ENCODE measurements around the gene GINS1.

The GINS1 gene

DNA sequence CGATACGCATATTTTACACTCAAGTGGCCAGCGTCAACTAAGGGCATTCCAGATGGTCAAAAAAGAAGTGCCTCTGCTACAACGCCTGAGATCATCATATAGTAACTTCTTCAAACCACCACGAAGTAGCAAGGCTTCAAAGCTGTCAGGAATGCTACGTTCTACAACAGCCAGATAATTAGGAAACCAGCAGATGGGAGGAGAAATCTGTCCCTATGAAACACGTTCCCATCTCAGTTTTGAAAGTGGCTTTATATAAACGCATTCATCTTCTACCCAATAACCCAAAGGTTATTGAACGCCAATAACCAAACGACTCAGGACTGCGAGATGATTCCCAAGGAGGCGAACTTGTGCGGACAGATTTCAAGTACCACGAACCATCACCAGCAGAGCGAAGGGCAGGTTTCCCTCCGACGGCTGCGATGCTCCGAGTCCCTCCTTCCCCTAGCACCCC, 18.0 kb upstream of the GINS1 start:
- H3K27ac ChIP-seq (replicated peaks) = no peak overlapping the region
- DNase-seq (ENCODE audit: low read depth in 1 of 2, low spot score in 1 of 2) = no peak
- no peaks in the 10 kb centered on the region for H3K27me3 ChIP-seq (ENCODE audit: insufficient read depth, poor library complexity, severe bottlenecking)
- no peak for TF ChIP-seq GABPA (IDR thresholded peaks at IDR 0.05; ENCODE audit: low read depth)
- TF ChIP-seq, protein P1, sequence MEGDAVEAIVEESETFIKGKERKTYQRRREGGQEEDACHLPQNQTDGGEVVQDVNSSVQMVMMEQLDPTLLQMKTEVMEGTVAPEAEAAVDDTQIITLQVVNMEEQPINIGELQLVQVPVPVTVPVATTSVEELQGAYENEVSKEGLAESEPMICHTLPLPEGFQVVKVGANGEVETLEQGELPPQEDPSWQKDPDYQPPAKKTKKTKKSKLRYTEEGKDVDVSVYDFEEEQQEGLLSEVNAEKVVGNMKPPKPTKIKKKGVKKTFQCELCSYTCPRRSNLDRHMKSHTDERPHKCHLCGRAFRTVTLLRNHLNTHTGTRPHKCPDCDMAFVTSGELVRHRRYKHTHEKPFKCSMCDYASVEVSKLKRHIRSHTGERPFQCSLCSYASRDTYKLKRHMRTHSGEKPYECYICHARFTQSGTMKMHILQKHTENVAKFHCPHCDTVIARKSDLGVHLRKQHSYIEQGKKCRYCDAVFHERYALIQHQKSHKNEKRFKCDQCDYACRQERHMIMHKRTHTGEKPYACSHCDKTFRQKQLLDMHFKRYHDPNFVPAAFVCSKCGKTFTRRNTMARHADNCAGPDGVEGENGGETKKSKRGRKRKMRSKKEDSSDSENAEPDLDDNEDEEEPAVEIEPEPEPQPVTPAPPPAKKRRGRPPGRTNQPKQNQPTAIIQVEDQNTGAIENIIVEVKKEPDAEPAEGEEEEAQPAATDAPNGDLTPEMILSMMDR (IDR thresholded peaks at IDR 0.05; ENCODE audit: insufficient read depth, low read length) = no peak
- TF ChIP-seq POLR2AphosphoS5 (IDR thresholded peaks at IDR 0.05; ENCODE audit: low read depth) = no peak
- TF ChIP-seq, protein P2, sequence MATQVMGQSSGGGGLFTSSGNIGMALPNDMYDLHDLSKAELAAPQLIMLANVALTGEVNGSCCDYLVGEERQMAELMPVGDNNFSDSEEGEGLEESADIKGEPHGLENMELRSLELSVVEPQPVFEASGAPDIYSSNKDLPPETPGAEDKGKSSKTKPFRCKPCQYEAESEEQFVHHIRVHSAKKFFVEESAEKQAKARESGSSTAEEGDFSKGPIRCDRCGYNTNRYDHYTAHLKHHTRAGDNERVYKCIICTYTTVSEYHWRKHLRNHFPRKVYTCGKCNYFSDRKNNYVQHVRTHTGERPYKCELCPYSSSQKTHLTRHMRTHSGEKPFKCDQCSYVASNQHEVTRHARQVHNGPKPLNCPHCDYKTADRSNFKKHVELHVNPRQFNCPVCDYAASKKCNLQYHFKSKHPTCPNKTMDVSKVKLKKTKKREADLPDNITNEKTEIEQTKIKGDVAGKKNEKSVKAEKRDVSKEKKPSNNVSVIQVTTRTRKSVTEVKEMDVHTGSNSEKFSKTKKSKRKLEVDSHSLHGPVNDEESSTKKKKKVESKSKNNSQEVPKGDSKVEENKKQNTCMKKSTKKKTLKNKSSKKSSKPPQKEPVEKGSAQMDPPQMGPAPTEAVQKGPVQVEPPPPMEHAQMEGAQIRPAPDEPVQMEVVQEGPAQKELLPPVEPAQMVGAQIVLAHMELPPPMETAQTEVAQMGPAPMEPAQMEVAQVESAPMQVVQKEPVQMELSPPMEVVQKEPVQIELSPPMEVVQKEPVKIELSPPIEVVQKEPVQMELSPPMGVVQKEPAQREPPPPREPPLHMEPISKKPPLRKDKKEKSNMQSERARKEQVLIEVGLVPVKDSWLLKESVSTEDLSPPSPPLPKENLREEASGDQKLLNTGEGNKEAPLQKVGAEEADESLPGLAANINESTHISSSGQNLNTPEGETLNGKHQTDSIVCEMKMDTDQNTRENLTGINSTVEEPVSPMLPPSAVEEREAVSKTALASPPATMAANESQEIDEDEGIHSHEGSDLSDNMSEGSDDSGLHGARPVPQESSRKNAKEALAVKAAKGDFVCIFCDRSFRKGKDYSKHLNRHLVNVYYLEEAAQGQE (IDR thresholded peaks at IDR 0.05; ENCODE audit: insufficient replicate concordance, low read depth) = no peak
- no peak for TF ChIP-seq SPI1 (IDR thresholded peaks at IDR 0.05; ENCODE audit: borderline replicate concordance, low read depth)
- peak overlapping the region; percentile 96 for H3K4me3 ChIP-seq (replicated peaks; ENCODE audit: insufficient read depth, low read length)

DNA sequence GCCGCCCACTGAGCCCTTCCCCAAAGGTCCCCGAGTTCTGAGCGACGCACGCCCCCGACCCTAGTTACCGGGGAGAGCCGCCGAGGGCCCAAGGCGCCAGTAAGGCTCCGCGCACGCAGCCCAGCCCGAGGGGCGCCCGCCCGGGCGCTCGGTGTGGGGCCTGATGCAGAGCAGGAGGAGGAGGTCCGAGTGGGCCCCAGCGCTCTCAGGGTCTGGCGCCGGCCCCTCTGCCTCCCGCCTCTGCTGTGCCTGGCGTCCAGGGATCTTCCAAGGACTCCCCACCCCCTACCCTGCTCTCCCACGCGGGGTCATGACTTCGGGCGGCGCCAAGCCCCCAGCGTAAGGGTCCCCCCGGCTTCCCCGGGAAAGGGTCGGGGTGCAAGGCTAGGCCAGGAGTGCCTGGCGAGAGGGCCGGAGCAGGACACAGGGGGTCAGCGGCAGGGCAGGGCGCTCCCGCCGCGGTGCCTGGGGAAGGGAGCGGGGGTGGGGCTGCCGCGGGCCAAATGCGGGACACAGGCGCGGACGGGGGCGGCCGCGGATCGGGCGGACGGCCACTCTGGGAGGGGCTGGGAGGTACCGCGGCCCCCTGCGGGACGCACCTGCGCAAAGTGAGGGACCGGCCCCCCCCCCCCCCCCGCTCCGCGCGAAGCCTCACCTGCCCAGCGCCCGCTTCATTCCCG, 17.5 kb upstream of the GINS1 start:
- TF ChIP-seq POLR2AphosphoS5 (IDR thresholded peaks at IDR 0.05; ENCODE audit: low read depth) (no peak), SPI1 (IDR thresholded peaks at IDR 0.05; ENCODE audit: borderline replicate concordance, low read depth) (no peak), GABPA (IDR thresholded peaks at IDR 0.05; ENCODE audit: low read depth) (no peak)
- TF ChIP-seq, protein P1 (IDR thresholded peaks at IDR 0.05; ENCODE audit: insufficient read depth, low read length) = no peak
- TF ChIP-seq, protein P2 (IDR thresholded peaks at IDR 0.05; ENCODE audit: insufficient replicate concordance, low read depth) = no peak
- Histone ChIP-seq H3K27ac (replicated peaks) (peak overlapping the region; percentile 64), H3K27me3 (ENCODE audit: insufficient read depth, poor library complexity, severe bottlenecking) (no peaks in the 10 kb centered on the region), H3K4me3 (replicated peaks; ENCODE audit: insufficient read depth, low read length) (peak overlapping the region; percentile 96)
- DNase-seq (ENCODE audit: low read depth in 1 of 2, low spot score in 1 of 2) = peak in 1 of 2 experiments; percentile 24

DNA sequence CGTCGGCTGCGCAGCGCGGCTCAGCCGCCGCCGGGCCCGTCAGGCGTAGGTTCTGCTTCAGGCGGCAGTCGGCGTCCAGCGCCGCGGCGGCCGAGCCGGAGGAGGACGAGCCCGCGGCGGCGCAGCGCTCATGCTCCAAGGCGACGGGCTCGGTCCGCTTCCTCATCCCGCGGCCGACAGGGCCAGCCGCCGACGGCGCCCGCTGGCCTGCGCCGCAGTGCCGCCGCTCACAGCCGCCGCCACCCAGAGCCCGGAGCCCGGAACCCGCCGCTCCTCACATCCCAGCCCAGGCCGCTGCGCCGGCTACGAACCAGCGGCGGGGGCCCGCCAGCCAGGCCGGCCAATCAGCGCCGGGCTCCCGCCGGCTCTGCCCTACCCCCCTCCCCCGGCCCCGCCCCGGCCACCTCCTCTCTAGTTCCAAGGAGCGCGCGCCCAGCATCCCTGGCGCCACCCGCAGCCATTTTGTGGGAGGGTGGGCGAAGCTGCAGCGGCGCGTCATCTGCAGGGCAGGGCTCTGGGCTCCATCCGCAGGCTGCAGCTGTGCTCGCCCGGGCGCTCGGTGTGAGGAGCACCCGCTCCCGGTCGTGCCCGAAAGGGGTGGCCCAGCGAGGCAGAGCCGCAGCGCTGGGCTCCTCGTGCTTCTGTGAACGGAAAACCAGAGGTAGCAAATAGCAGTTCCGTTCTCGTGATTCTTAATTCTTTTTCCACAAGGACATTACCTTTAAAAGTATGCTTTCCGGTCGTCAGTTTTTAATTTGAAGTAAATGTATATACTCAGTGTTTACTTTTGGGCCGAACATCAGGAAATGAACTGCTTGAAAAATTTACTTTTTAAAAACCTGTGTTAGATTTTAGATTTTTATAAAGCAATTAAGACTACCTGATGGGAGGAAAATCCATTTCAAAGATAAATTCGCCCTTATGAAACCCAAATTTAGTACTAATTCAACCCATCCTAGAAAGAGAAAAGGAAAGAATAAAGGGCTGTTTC, 16.6 kb upstream of the GINS1 start, which contains the start of gene ABHD12:
Gene ABHD12, minus strand, starts transcription at position 298 of the 991 bp plus-strand sequence. Its CDS starts 132 bp downstream, at position 166.
- H3K27me3 ChIP-seq (ENCODE audit: insufficient read depth, poor library complexity, severe bottlenecking) = no peaks in the 10 kb centered on the region
- DNase-seq (ENCODE audit: low read depth in 1 of 2, low spot score in 1 of 2) = peak; percentile 79 to 97
- peak within 1 kb of the TSS; percentile 84 for H3K27ac ChIP-seq (replicated peaks)
- H3K4me3 ChIP-seq (replicated peaks; ENCODE audit: insufficient read depth, low read length) = peak within 1 kb of the TSS; percentile 96
- TF ChIP-seq SPI1 (IDR thresholded peaks at IDR 0.05; ENCODE audit: borderline replicate concordance, low read depth) (peak; percentile 7; the same call in 1 of the 2 replicates), POLR2AphosphoS5 (IDR thresholded peaks at IDR 0.05; ENCODE audit: low read depth) (peak; percentile 94), GABPA (IDR thresholded peaks at IDR 0.05; ENCODE audit: low read depth) (0 out of 2 replicates have a peak, but pooled peaks have one; percentile 40)
- TF ChIP-seq, protein P2 (IDR thresholded peaks at IDR 0.05; ENCODE audit: insufficient replicate concordance, low read depth) = peak; percentile 28
- TF ChIP-seq, protein P1 (IDR thresholded peaks at IDR 0.05; ENCODE audit: insufficient read depth, low read length) = no peak

Data from HL-60 (cell line).